H1 (cell line): ENCODE results near the gene EIF4E1B. TPM values are rescaled to one million over a fixed set of nuclear protein-coding genes. Genes with fewer than 3 reads are reported as not detected.

Experiments used
- CTCF ChIA-PET: fragments of 300-600 bp; sonication (Branson Sonifier 250); formaldehyde crosslinking; loops from one replicate; lab custom pipeline; 2021; ENCODE audit not compliant: partially characterized antibody; lab: Charles Lee
- POLR2A ChIA-PET: fragments of 300-600 bp; sonication (Branson Sonifier 250); formaldehyde crosslinking; loops from one replicate; lab custom pipeline; 2021; ENCODE audit warnings: inconsistent platforms; ENCODE audit not compliant: partially characterized antibody; lab: Charles Lee
- DNase-seq, 2 experiments: peaks; one replicate each; pipeline versions ENCODE4 v3.0.0 to v3.0.0-alpha.2; 2010 to 2022; ENCODE audit warnings: low spot score in 2 of 2, low read depth in 1 of 2, mixed read lengths in 1 of 2
- FAIRE-seq: peaks from 2 replicates; lab custom pipeline; 2011; peaks lifted over from hg19 to GRCh38; lab: Jason Lieb, UNC
- H2AFZ ChIP-seq: 2 replicates; pipeline ENCODE4 v1.8.1; 2012; ENCODE audit warnings: low read length, inconsistent platforms
- H2AK5ac ChIP-seq: 2 replicates; pipeline ENCODE4 v1.6.1; 2013; ENCODE audit warnings: low read depth, low read length
- H2BK120ac ChIP-seq: replicated peaks from 2 replicates; pipeline ENCODE3; 2013; ENCODE audit warnings: low read depth, low read length, inconsistent platforms
- H2BK12ac ChIP-seq: 2 replicates; pipeline ENCODE4 v1.6.1; 2013; ENCODE audit warnings: low read depth, low read length
- H2BK15ac ChIP-seq: 2 replicates; pipeline ENCODE4 v1.6.1; 2013; ENCODE audit warnings: low read length
- H2BK20ac ChIP-seq: 2 replicates; pipeline ENCODE4 v1.6.1; 2013; ENCODE audit warnings: low read length
- H2BK5ac ChIP-seq: 2 replicates; pipeline ENCODE4 v1.6.1; 2013; ENCODE audit warnings: low read depth, low read length
- H3K14ac ChIP-seq: 2 replicates; pipeline ENCODE4 v1.6.1; 2013; ENCODE audit warnings: inconsistent platforms; ENCODE audit not compliant: insufficient read length
- H3K18ac ChIP-seq: 2 replicates; pipeline ENCODE4 v1.6.1; 2013; ENCODE audit warnings: low read length; ENCODE audit errors: extremely low read depth
- H3K23ac ChIP-seq: 2 replicates; pipeline ENCODE4 v1.6.1; 2013; ENCODE audit warnings: inconsistent platforms; ENCODE audit not compliant: insufficient read length
- H3K23me2 ChIP-seq: 2 replicates; pipeline ENCODE4 v1.6.1; 2013; ENCODE audit warnings: low read depth, low read length
- H3K27ac ChIP-seq: 2 replicates; pipeline ENCODE4 v1.6.1; 2011; ENCODE audit warnings: low read depth, low read length, inconsistent platforms
- H3K27me3 ChIP-seq, 4 experiments: replicated peaks in 1 of 4; 1 replicate in 1 of 4; 2 replicates in 3 of 4; pipeline versions ENCODE4 v1.6.1 to v1.8.1; 2011 to 2013; ENCODE audit warnings: low read length in 3 of 4, mild to moderate bottlenecking in 3 of 4, inconsistent platforms in 2 of 4, mixed read lengths in 2 of 4, moderate library complexity in 1 of 4; ENCODE audit not compliant: control insufficient read depth in 3 of 4, insufficient read depth in 3 of 4; ENCODE audit errors: extremely low read depth in 1 of 4
- H3K36me3 ChIP-seq, 4 experiments: 2 replicates each; pipeline versions ENCODE4 v1.6.1 to v1.8.1; 2011 to 2013; ENCODE audit warnings: mild to moderate bottlenecking in 4 of 4, low read length in 3 of 4, moderate library complexity in 2 of 4, control low read depth in 1 of 4, inconsistent platforms in 1 of 4; ENCODE audit not compliant: insufficient read depth in 4 of 4, control insufficient read depth in 2 of 4
- H3K4ac ChIP-seq: replicated peaks from 2 replicates; pipeline ENCODE3; 2013; ENCODE audit warnings: low read length, low read depth, mixed read lengths, inconsistent platforms; ENCODE audit not compliant: insufficient read length
- H3K4me1 ChIP-seq, 4 experiments: replicated peaks in 1 of 4; 1 replicate in 1 of 4; 2 replicates in 3 of 4; pipeline versions ENCODE4 v1.6.1 to v1.8.1; 2011 to 2013; ENCODE audit warnings: low read length in 3 of 4, inconsistent platforms in 2 of 4, mixed read lengths in 1 of 4; ENCODE audit not compliant: insufficient read depth in 4 of 4, control insufficient read depth in 3 of 4
- H3K4me2 ChIP-seq, 2 experiments: 2 replicates each; pipeline versions ENCODE4 v1.6.1 to v1.8.1; 2011 to 2013; ENCODE audit warnings: low read depth in 2 of 2, low read length in 2 of 2, control low read depth in 1 of 2, inconsistent platforms in 1 of 2, mild to moderate bottlenecking in 1 of 2; ENCODE audit not compliant: insufficient read depth in 1 of 2
- H3K4me3 ChIP-seq, 4 experiments: fragments of 200-600, 300-600 bp in 1 of 4; sonication (generic), shearing (Covaris generic), sonication (Bioruptor Twin) in 1 of 4; 2 replicates each; pipeline versions ENCODE4 v1.5.1 to v1.8.1; 2011 to 2016; ENCODE audit warnings: low read length in 4 of 4, low read depth in 3 of 4, control low read depth in 2 of 4, inconsistent platforms in 2 of 4, mild to moderate bottlenecking in 2 of 4, mixed read lengths in 1 of 4, moderate library complexity in 1 of 4; ENCODE audit not compliant: insufficient read depth in 2 of 4; ENCODE audit errors: extremely low read depth in 1 of 4
- H3K56ac ChIP-seq: replicated peaks from 2 replicates; pipeline ENCODE3; 2013; ENCODE audit warnings: low read depth, mild to moderate bottlenecking, mixed read lengths, low read length, inconsistent platforms; ENCODE audit not compliant: insufficient read length
- H3K79me1 ChIP-seq: 2 replicates; pipeline ENCODE4 v1.6.1; 2013; ENCODE audit warnings: low read depth, low read length, control low read depth
- H3K79me2 ChIP-seq, 2 experiments: 2 replicates each; pipeline versions ENCODE4 v1.6.1 to v1.8.1; 2012 to 2013; ENCODE audit warnings: low read length in 2 of 2, mild to moderate bottlenecking in 2 of 2, inconsistent platforms in 1 of 2; ENCODE audit not compliant: insufficient read depth in 2 of 2, control insufficient read depth in 1 of 2
- H3K9ac ChIP-seq, 4 experiments: replicated peaks in 1 of 4; 1 replicate in 1 of 4; 2 replicates in 3 of 4; pipeline versions ENCODE4 v1.6.1 to v1.8.1; 2011 to 2013; ENCODE audit warnings: low read depth in 3 of 4, low read length in 3 of 4, control low read depth in 2 of 4, mild to moderate bottlenecking in 2 of 4, moderate library complexity in 2 of 4, inconsistent platforms in 1 of 4; ENCODE audit errors: extremely low read depth in 1 of 4
- H3K9me3 ChIP-seq, 2 experiments: 2 replicates each; pipeline versions ENCODE4 v1.6.1 to v1.8.1; 2012 to 2013; ENCODE audit warnings: mild to moderate bottlenecking in 2 of 2, moderate library complexity in 2 of 2, control low read depth in 1 of 2, inconsistent platforms in 1 of 2, low read depth in 1 of 2, low read length in 1 of 2, mixed read lengths in 1 of 2; ENCODE audit not compliant: insufficient read depth in 2 of 2
- H4K20me1 ChIP-seq, 2 experiments: replicated peaks in 1 of 2; 2 replicates each; pipeline versions ENCODE3 to v1.8.1; 2011 to 2013; ENCODE audit warnings: inconsistent platforms in 2 of 2, low read length in 2 of 2, mild to moderate bottlenecking in 1 of 2; ENCODE audit not compliant: insufficient read depth in 2 of 2, control insufficient read depth in 1 of 2
- H4K5ac ChIP-seq: 2 replicates; pipeline ENCODE4 v1.6.1; 2013; ENCODE audit warnings: low read length, low read depth, mixed read lengths, inconsistent platforms; ENCODE audit not compliant: insufficient read length
- H4K8ac ChIP-seq: 2 replicates; pipeline ENCODE4 v1.8.0; 2013; ENCODE audit warnings: mild to moderate bottlenecking, moderate library complexity, low read length, inconsistent platforms; ENCODE audit not compliant: insufficient read depth; ENCODE audit errors: extremely low read depth
- H4K91ac ChIP-seq: replicated peaks from 2 replicates; pipeline ENCODE3; 2013; ENCODE audit warnings: low read length, mixed read lengths, inconsistent platforms; ENCODE audit not compliant: insufficient read length
- CEBPB ChIP-seq: IDR thresholded peaks from 2 replicates; pipeline ENCODE4 v1.6.1; 2012; ENCODE audit warnings: low read depth, low read length
- EP300 ChIP-seq, 2 experiments: IDR thresholded peaks; 1 replicate in 1 of 2; 2 replicates in 1 of 2; pipeline ENCODE4 v1.6.1; 2011 to 2012; ENCODE audit warnings: low read depth in 2 of 2, low read length in 2 of 2, mild to moderate bottlenecking in 2 of 2, borderline replicate concordance in 1 of 2, inconsistent platforms in 1 of 2, moderate library complexity in 1 of 2
- POLR2A ChIP-seq, 2 experiments: IDR thresholded peaks; 1 replicate in 1 of 2; 2 replicates in 1 of 2; pipeline ENCODE4 v1.6.1; 2011; ENCODE audit warnings: low read depth in 2 of 2, low read length in 2 of 2, mild to moderate bottlenecking in 2 of 2; ENCODE audit errors: control extremely low read depth in 1 of 2
- POU5F1 ChIP-seq: IDR thresholded peaks from 2 replicates; pipeline ENCODE4 v1.6.1; 2011; ENCODE audit warnings: low read depth, mild to moderate bottlenecking, low read length, moderate library complexity
- TEAD4 ChIP-seq: IDR thresholded peaks from 2 replicates; pipeline ENCODE4 v1.6.1; 2012; ENCODE audit warnings: low read depth, low read length, inconsistent platforms, mixed read lengths
- WGBS, 2 experiments: shearing (Covaris generic) in 1 of 2; methylation state at CpG; one replicate each; pipeline versions ENCODE4 v1.1.6 to v1.1.7; 2013 to 2015; ENCODE audit warnings: low lambda C conversion rate in 2 of 2, mixed read lengths in 2 of 2, inconsistent platforms in 1 of 2, low coverage in 1 of 2, missing lambda C conversion rate in 1 of 2; ENCODE audit not compliant: insufficient replicate concordance in 2 of 2, insufficient coverage in 1 of 2, insufficient read length in 1 of 2; ENCODE audit errors: extremely low coverage in 1 of 2, missing lambda C conversion rate in 1 of 2; 5-methylcytosine and 5-hydroxymethylcytosine counted together
- polyA plus RNA-seq, 7 experiments: library from polyadenylated mRNA; depleted of rRNA in 3 of 7; stranded (reverse) in 5 of 7; unstranded in 2 of 7; fragments of >200 nt in 5 of 7; fragments of 200-250 nt in 2 of 7; gene quantifications; 1 replicate in 5 of 7; 2 replicates in 1 of 7; 4 replicates in 1 of 7; pipeline versions ENCODE4 v1.2.1 to v1.2.3, GENCODE V29; 2011 to 2013; ENCODE audit warnings: missing spikeins in 2 of 7, mixed read lengths in 2 of 7
- total RNA-seq: library from RNA; stranded (reverse); fragmentation: NEBNext Ultra II Directional; extraction: Animal tissue kit (Norgen Biotek cat#: 25700); gene quantifications from 2 replicates; pipeline ENCODE4 v1.2.1, GENCODE V29; 2021

Gene EIF4E1B
- total and polyA plus RNA-seq, 2 of the 8 experiments (the other 6 are each of a cell fraction or from before 2014, with no cell fraction given), result 0.97 to 1.3 TPM

- Histone ChIP-seq H3K79me1 (no peaks in the 10 kb centered on the region), H3K36me3 (no peaks in the 10 kb centered on the region; a peak in 1 of 8 replicates), H3K56ac (no peak overlapping the region), H2BK20ac (0 out of 2 replicates have a peak overlapping the region, but pooled peaks have one; percentile 48), H2BK5ac (no peak overlapping the region), H3K27me3 (no peaks in the 10 kb centered on the region), H3K79me2 (no peaks in the 10 kb centered on the region), H3K4ac (no peak overlapping the region), H4K91ac (peak overlapping the region; percentile 57), H3K14ac (no peak overlapping the region), H2BK15ac (peak overlapping the region; percentile 97; the same call in 1 of the 2 replicates), H3K9ac (no peak overlapping the region), H3K4me1 (peaks cover 0 to 12% (median 8%) of the 10 kb centered on the region in 4 experiments; a peak in 6 of 7 replicates), H2BK12ac (no peak overlapping the region), H2AFZ (no peak overlapping the region), H3K9me3 (no peaks in the 10 kb centered on the region), H3K4me2 (no peak overlapping the region), H3K4me3 (no peak overlapping the region), H3K23ac (no peak overlapping the region), H2BK120ac (no peak overlapping the region), H4K8ac (no peak overlapping the region; the same call in 1 of the 2 replicates), H2AK5ac (no peak overlapping the region), H4K20me1 (peaks cover 0 to 4% of the 10 kb centered on the region in 2 experiments), H3K27ac (no peak overlapping the region), H3K18ac (0 out of 2 replicates have a peak overlapping the region, but pooled peaks have one; percentile 62), H3K23me2 (peaks cover 4% of the 10 kb centered on the region; the same call in 1 of the 2 replicates), H4K5ac (no peak overlapping the region)
- FAIRE-seq (no peak), DNase-seq (no peak)
- TF ChIP-seq EP300 (IDR thresholded peaks at IDR 0.05; ENCODE audit: borderline replicate concordance in 1 of 2, low read depth in 2 of 2, low read length in 2 of 2) (no peak), TEAD4 (no peak), POU5F1 (no peak), CEBPB (no peak), POLR2A (IDR thresholded peaks at IDR 0.05; ENCODE audit: control extremely low read depth in 1 of 2, low read depth in 2 of 2, low read length in 2 of 2) (no peak)
- POLR2A ChIA-PET, result interaction anchor here (0.6 to 1.7 kb wide), 3 partner anchors 8 to 135 kb away, joined by 4 to 6 read pairs (median 4); no protein-coding TSS in a partner anchor
- CTCF ChIA-PET, result interaction anchor here (0.7 to 35.1 kb wide), 42 partner anchors 7 to 451 kb away, joined by 3 to 859 read pairs (median 10); partner anchors contain the start of genes FGFR4 and HK3
- WGBS, 2 experiments, result 92% methylated on average over 10 of the region's 10 CpGs; no CpG with 5 or more reads in 1 of the 2 experiments
These were observed 31.2 kb downstream of the EIF4E1B start for GRCh38 chr5:176661676-176662075.
